Heart left ventricle (tissue), 16 donors: ENCODE measurements around the gene SYCP1. TPM values are rescaled to one million over a fixed set of nuclear protein-coding genes. Genes with fewer than 3 reads are reported as not detected.
"Not testable (repeated sequence)": the region's sequence is repeated elsewhere in the genome, so short reads cannot be mapped to it uniquely, and the experiment has no call there.

Source experiments
- ATAC-seq, 4 donors: fragments of 200-7000 bp; cut with Tn5 transposase; one replicate each; pipeline ENCODE4 v1.9.1; 2020 to 2022; ENCODE audit warnings: moderate library complexity in 4 of 4, mild to moderate bottlenecking in 3 of 4, moderate number of reproducible peaks in 1 of 4
- DNase-seq, 5 donors: peaks; one replicate each; pipeline ENCODE4 v3.0.0-alpha.2; 2020
- H3K27ac ChIP-seq, 12 donors: fragments of 200-600 bp; sonication (generic) in 4 of 12; one replicate each; pipeline versions ENCODE4 v1.5.0 to v1.8.0; 2016 to 2022; ENCODE audit warnings: mild to moderate bottlenecking in 2 of 12
- H3K27me3 ChIP-seq, 9 donors: fragments of 200-600 bp; sonication (generic) in 2 of 9; one replicate each; pipeline versions ENCODE4 v1.5.1 to v1.8.0; 2016 to 2022; ENCODE audit warnings: mild to moderate bottlenecking in 3 of 9
- H3K36me3 ChIP-seq, 9 donors: fragments of 200-600 bp; sonication (generic) in 2 of 9; one replicate each; pipeline versions ENCODE4 v1.5.0 to v1.8.0; 2018 to 2022; ENCODE audit warnings: mild to moderate bottlenecking in 2 of 9
- H3K4me1 ChIP-seq, 12 donors: fragments of 200-600 bp; sonication (generic) in 4 of 12; one replicate each; pipeline versions ENCODE4 v1.5.0 to v1.8.0; 2016 to 2022; ENCODE audit warnings: mild to moderate bottlenecking in 3 of 12
- H3K4me3 ChIP-seq, 12 donors: fragments of 200-600 bp; sonication (generic) in 4 of 12; one replicate each; pipeline versions ENCODE4 v1.5.0 to v1.8.0; 2017 to 2022; ENCODE audit warnings: mild to moderate bottlenecking in 9 of 12, moderate library complexity in 4 of 12
- H3K9me3 ChIP-seq, 12 donors: fragments of 200-600 bp; sonication (generic) in 4 of 12; one replicate each; pipeline versions ENCODE4 v1.5.0 to v1.8.0; 2016 to 2022; ENCODE audit warnings: mild to moderate bottlenecking in 1 of 12
- CTCF ChIP-seq, 12 donors: fragments of 200-600 bp; sonication (generic) in 4 of 12; IDR thresholded peaks; one replicate each; pipeline versions ENCODE4 v1.5.0 to v1.8.0; 2018 to 2022; ENCODE audit warnings: antibody characterized with exemption in 12 of 12, mild to moderate bottlenecking in 5 of 12
- POLR2A ChIP-seq, 2 donors: fragments of 450-650 bp; IDR thresholded peaks; one replicate each; pipeline ENCODE4 v1.6.1; 2017; ENCODE audit warnings: antibody characterized with exemption in 2 of 2, mild to moderate bottlenecking in 2 of 2, moderate library complexity in 2 of 2
- WGBS, 4 donors: extraction: QIAGEN DNeasy Blood & Tissue Kit in 2 of 4; methylation state at CpG; one replicate each; pipeline versions ENCODE4 v1.1.5 to v1.1.7; 2013 to 2018; 5-methylcytosine and 5-hydroxymethylcytosine counted together
- intact Hi-C, 10 donors: fragments of 100-400 bp; cut with DNase I; formaldehyde crosslinking; loops; one replicate each; pipeline versions ENCODE4 v1.11.1 to v1.14.2; 2022
- polyA plus RNA-seq, 2 donors: library from polyadenylated mRNA; stranded (reverse); fragments of 200-250 nt; gene quantifications; one replicate each; pipeline ENCODE4 v1.2.3, GENCODE V29; 2013
- total RNA-seq, 9 donors: library from RNA; depleted of rRNA in 2 of 9; stranded (reverse); fragments of >200 nt in 2 of 9; fragmentation: NEBNext Ultra II Directional in 3 of 9; extraction: Animal tissue kit (Norgen Biotek cat#: 25700) in 3 of 9; gene quantifications; one replicate each; pipeline versions ENCODE4 v1.1.0 to v1.2.4, GENCODE V29; 2016 to 2023
- donor health status: ischemic (EF 13 %, LVEDD 7.1; RV severe dilation, severe dysfunction).
- donor health status: healthy with polysubstance abuse.
- donor health status: DM: no; HTN: yes; CAD: no.
- donor health status: DM: no; HTN: no; CAD: no.
- donor health status: ischemic (EF 25% LVEDD 6.9; RV normal size, moderate dysfunction).
- donor health status: ischemic (EF 25% LVEDD 5.7; RV mildly dilated, moderate dysfunction).
- donor health status: healthy.
- donor health status: DM: yes; HTN: yes; CAD: no.
- donor health status: ischemic (EF 35%, LVEDD 5.7; RV mildly dilated, moderate dysfunction).
- donor health status: nonischemic (EF 11% LVEDD 7.7; RV severe dilation, severe dysfunction).
- donor health status: DM: yes; HTN: yes; CAD: no.
- donor health status: PGD.
- donor health status: ischemic (EF 29% LVEDD 5.4; RV normal size, mild dysfunction).
- donor health status: nonischemic (EF 23%, LVEDD 6.1; RV moderate dilation, normal function).

SYCP1 gene
- total and polyA plus RNA-seq, 11 donors: not detected

GRCh38 chr1:114821978-114822377 lies 32.7 kb upstream of the SYCP1 start:
- DNase-seq: no peak
- no peaks in the 10 kb centered on the region for H3K4me1 ChIP-seq
- H3K36me3 ChIP-seq: no peaks in the 10 kb centered on the region
- intact Hi-C loops: no loop called here
- TF ChIP-seq POLR2A (IDR thresholded peaks at IDR 0.05) (no peak), CTCF (IDR thresholded peaks at IDR 0.05) (no peak)
- no peak overlapping the region for H3K27ac ChIP-seq
- H3K4me3 ChIP-seq: no peak overlapping the region
- H3K9me3 ChIP-seq: peaks cover 0 to 30% (median 3%) of the 10 kb centered on the region in 12 donors
- H3K27me3 ChIP-seq: no peaks in the 10 kb centered on the region
- no peak for ATAC-seq

DNA sequence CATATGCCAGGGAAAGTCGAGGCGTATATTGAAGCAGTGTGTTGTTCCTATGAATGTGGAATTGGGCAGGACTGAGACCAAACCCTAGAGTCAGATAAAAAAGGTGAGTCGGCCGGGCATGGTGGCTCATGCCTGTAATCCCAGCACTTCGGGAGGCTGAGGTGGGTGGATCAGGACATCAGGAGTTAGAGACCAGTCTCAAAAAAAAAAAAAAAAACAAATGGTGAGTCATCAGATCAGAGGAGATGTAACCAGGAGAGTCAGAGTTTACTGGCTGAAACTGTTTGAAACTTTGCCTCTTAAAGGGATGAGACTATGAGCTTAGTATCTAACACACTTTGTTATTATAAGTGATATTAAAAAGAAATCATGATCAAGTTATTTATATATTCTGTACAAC lies 26.4 kb upstream of the SYCP1 start:
- DNase-seq (no peak), ATAC-seq (no peak)
- TF ChIP-seq CTCF (IDR thresholded peaks at IDR 0.05): no peak
- TF ChIP-seq POLR2A (IDR thresholded peaks at IDR 0.05): no peak
- intact Hi-C loops: no loop called here
- no peaks in the 10 kb centered on the region for H3K4me1 ChIP-seq
- H3K4me3 ChIP-seq: no peak overlapping the region
- peaks cover 0 to 14% (median 0%) of the 10 kb centered on the region in 12 donors for H3K9me3 ChIP-seq
- no peaks in the 10 kb centered on the region for H3K36me3 ChIP-seq
- no peaks in the 10 kb centered on the region for H3K27me3 ChIP-seq
- WGBS, 4 donors: 70 to 82% (median 79%) methylated on average over 5 of the region's 5 CpGs
- H3K27ac ChIP-seq: no peak overlapping the region

DNA sequence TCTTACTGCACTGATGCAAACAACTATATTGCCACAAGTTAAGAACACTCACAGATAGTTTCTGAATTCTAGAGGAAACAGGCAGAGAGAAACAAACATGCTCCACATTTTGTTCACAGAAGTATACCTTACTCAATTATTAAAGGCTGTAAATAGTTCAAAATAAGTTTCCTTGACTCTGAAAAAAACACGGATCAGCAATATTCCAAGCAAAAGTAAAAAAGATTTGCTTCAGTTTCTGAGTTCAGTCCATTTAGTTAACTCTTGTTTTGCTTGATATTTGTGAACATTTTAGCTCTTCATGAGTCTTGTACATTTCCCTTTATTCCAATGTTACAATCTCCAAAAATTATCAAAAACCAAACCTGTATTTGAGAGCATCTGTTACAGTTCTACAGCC lies 24.6 kb upstream of the SYCP1 start:
- intact Hi-C loops, H3K27me3 ChIP-seq, DNase-seq, H3K4me3 ChIP-seq, H3K36me3 ChIP-seq, H3K27ac ChIP-seq, H3K4me1 ChIP-seq, ATAC-seq: not testable (repeated sequence)
- H3K9me3 ChIP-seq: peaks cover 0 to 11% (median 0%) of the 10 kb centered on the region in 12 donors
- 67 to 78% (median 74%) methylated on average over 1 of the region's 1 CpG for WGBS, 4 donors

DNA sequence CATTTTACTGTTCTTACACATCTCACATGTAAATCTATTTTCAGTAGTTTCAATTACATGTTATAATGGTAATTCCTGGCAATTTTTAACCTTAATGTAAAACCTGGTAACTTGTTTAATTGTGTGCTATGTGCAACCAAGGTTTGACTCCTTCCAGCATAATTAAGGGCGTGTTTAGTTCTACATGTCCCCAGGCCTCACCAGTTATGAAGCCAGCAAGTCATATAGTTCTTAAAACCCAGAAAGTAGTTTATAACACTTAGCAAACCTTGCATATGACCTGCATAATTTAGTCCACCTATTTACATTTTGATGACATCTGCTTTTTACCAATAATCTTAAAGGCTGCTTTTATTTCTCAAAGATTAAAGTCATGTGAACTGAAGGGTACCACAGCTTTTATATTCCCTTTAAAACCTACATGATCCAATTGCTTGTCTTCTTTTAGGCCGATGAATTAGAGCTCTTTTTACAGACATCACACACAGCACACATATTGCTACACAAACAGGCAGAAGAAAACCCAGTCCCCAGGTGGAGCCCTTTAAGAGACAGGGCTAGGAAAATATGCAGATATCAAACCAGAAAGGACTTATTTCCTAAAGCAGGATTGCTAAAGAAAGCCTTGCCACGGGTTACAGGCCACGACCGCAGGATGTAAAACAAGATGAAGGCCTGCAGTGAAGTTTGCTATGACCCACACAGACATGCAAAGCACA lies 23.2 kb upstream of the SYCP1 start:
- ATAC-seq: no peak
- Histone ChIP-seq H3K36me3 (no peaks in the 10 kb centered on the region), H3K4me1 (no peaks in the 10 kb centered on the region), H3K27ac (no peak overlapping the region), H3K4me3 (no peak overlapping the region), H3K27me3 (peaks cover 0 to 3% (median 0%) of the 10 kb centered on the region in 9 donors), H3K9me3 (no peaks in the 10 kb centered on the region)
- intact Hi-C loops: no loop called here
- TF ChIP-seq CTCF (IDR thresholded peaks at IDR 0.05) (no peak), POLR2A (IDR thresholded peaks at IDR 0.05) (no peak)
- DNase-seq: no peak
- WGBS, 4 donors: 71 to 83% (median 75%) methylated on average over 5 of the region's 5 CpGs

- no peak for ATAC-seq
- peaks cover 0 to 3% (median 0%) of the 10 kb centered on the region in 9 donors for H3K27me3 ChIP-seq
- H3K36me3 ChIP-seq: no peaks in the 10 kb centered on the region
- no peaks in the 10 kb centered on the region for H3K9me3 ChIP-seq
- intact Hi-C loops: no loop called here
- no peak overlapping the region for H3K4me3 ChIP-seq
- DNase-seq: no peak
- H3K4me1 ChIP-seq: no peaks in the 10 kb centered on the region
- WGBS, 4 donors: 75 to 79% (median 77%) methylated on average over 4 of the region's 4 CpGs
- H3K27ac ChIP-seq: no peak overlapping the region
- no peak for TF ChIP-seq CTCF (IDR thresholded peaks at IDR 0.05)
- TF ChIP-seq POLR2A (IDR thresholded peaks at IDR 0.05): no peak
These were observed 22.6 kb upstream of the SYCP1 start for GRCh38 chr1:114832057-114832456.
